ENCODE results near the gene ZFHX3. TPM values are rescaled to one million over a fixed set of nuclear protein-coding genes. Genes with fewer than 3 reads are reported as not detected.
"Not testable (repeated sequence)": the region's sequence is repeated elsewhere in the genome, so short reads cannot be mapped to it uniquely, and the experiment has no call there.

ZFHX3 gene
- total and polyA plus RNA-seq, 2 donors (not counting 3 experiments of a cell fraction or from before 2014, with no cell fraction given), result 3.7 to 18.8 TPM

DNA sequence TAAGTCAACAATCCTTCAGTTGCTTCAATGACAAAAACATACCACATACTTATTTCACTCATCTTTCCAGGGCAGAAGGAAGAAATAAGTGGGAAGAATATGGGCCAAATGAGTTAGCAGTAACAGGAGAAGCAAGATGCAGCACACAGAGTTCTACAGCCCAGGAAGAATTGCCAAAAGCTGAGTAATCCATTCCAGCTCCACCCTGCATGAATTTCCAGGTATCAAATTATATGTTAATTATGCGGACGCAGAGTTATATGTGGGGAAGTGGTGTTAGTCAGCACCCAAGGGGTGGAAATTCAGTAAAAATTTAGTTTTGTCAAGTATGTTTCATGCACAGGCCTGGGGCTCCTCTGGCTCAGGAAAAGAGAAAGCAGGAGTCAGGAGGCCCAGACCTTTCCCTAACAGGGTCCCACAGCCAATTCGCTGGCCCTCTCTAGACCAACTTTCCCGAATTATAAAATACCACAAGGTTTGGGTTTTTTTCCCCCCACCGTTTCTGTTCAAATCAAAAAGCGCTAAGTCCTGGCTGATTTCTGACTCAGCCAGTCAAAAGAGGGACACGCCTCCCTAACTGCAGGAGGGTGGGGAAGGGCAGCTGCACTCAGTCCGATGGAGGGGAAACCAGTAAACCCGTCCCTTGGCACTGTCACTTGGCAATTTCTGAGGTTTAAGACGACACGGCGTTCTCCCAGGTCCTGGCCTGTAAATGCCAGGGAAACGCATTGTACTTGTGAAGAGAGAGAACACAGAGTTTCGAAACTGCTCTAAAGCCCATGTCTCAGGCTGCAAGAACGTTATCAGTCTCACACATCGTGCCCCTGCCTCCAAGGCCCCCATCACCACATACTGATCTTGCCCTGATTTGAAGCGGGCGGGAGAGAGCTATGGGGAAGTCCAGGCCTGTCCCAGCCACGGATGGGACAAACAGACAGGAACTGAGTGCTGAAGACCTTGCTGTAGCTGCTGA lies 58.1 kb downstream of the ZFHX3 start:
- no peaks in the 10 kb centered on the region for H4K20me1 ChIP-seq (replicated peaks; ENCODE audit: control insufficient read depth, extremely low read depth, insufficient read depth, low read length)
- no peak for TF ChIP-seq POLR2AphosphoS5 (IDR thresholded peaks at IDR 0.05; ENCODE audit: insufficient read depth, low read depth, low read length)
- peak; percentile 91 for TF ChIP-seq GATA2 (IDR thresholded peaks at IDR 0.05; ENCODE audit: insufficient read depth, insufficient read length, low read depth, low read length)
- peak; percentile 43 for TF ChIP-seq FOS (IDR thresholded peaks at IDR 0.05; ENCODE audit: borderline replicate concordance, insufficient read depth, low read length)
- H3K36me3 ChIP-seq (ENCODE audit: control insufficient read depth in 2 of 2, extremely low read depth in 1 of 2, insufficient read depth in 2 of 2, low read length in 2 of 2), result no peaks in the 10 kb centered on the region
- no peaks in the 10 kb centered on the region for H3K9me1 ChIP-seq (replicated peaks; ENCODE audit: control insufficient read depth, extremely low read depth, insufficient read depth, low read length)
- dilution Hi-C loops (cut with MboI; ENCODE audit: extremely low pct_ligation_motif_present, low sequenced_read_pairs), result no loop called here
- peak overlapping the region; percentile 0 for H3K9ac ChIP-seq (replicated peaks; ENCODE audit: extremely low read depth, insufficient read depth, low read length)
- no peaks in the 10 kb centered on the region for H3K27me3 ChIP-seq (ENCODE audit: control insufficient read depth in 2 of 2, insufficient read depth in 2 of 2, low read length in 2 of 2)
- H2AFZ ChIP-seq (ENCODE audit: low read depth, low read length), result no peak overlapping the region
- ChIA-PET POLR2A (interaction anchor here (0.6 kb wide), 2 partner anchors 141 to 1448 kb away, joined by 3 read pairs; no protein-coding TSS in a partner anchor), CTCF (interaction anchor here (1.2 to 1.4 kb wide), 2 partner anchors 39 to 157 kb away, joined by 4 read pairs; no protein-coding TSS in a partner anchor)
- H3K27ac ChIP-seq (ENCODE audit: insufficient read depth, low read depth, low read length), result peak overlapping the region; percentile 26
- peaks cover 36% of the 10 kb centered on the region for H3K79me2 ChIP-seq (ENCODE audit: control insufficient read depth, insufficient read depth, low read length)
- H3K4me1 ChIP-seq (ENCODE audit: control insufficient read depth, extremely low read depth, insufficient read depth, low read length), result peaks cover 12% of the 10 kb centered on the region
- no peak overlapping the region for H3K4me3 ChIP-seq (replicated peaks in 1 of 3; ENCODE audit: insufficient read depth in 1 of 3, low read depth in 1 of 3, low read length in 3 of 3)
- FAIRE-seq (no peak), DNase-seq (ENCODE audit: low read depth, low spot score) (peak; percentile 45)
- intact Hi-C loops (cut with micrococcal nuclease), result no loop called here
- no TSS peak for BruUV-seq (replicated peaks)
- peak overlapping the region; percentile 52 for H3K4me2 ChIP-seq (ENCODE audit: insufficient read depth, low read length)
- no peaks in the 10 kb centered on the region for H3K9me3 ChIP-seq (replicated peaks; ENCODE audit: control insufficient read depth, insufficient read depth, low read length)

DNA sequence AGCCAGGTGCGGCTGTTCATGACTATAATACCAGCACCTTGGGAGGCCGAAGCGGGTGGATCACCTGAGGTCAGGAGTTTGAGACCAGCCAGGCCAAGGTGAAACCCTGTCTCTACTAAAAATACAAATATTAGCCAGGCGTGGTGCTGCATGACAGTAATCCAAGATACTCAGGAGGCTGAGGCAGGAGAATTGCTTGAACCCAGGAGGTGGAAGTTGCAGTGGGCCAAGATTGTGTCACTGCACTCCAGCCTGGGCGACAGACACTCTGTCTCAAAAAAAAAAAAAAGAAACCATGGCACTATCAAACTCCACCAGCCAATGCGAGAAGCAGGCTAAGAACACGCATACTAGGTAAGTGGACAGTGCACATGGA lies 58.7 kb downstream of the ZFHX3 start:
- H3K9me1 ChIP-seq (replicated peaks; ENCODE audit: control insufficient read depth, extremely low read depth, insufficient read depth, low read length); BruUV-seq (replicated peaks); POLR2A ChIA-PET; H3K4me3 ChIP-seq (replicated peaks in 1 of 3; ENCODE audit: insufficient read depth in 1 of 3, low read depth in 1 of 3, low read length in 3 of 3); H3K9me3 ChIP-seq (replicated peaks; ENCODE audit: control insufficient read depth, insufficient read depth, low read length); H3K36me3 ChIP-seq (ENCODE audit: control insufficient read depth in 2 of 2, extremely low read depth in 1 of 2, insufficient read depth in 2 of 2, low read length in 2 of 2); H3K27ac ChIP-seq (ENCODE audit: insufficient read depth, low read depth, low read length); FAIRE-seq; DNase-seq (ENCODE audit: low read depth, low spot score); H3K9ac ChIP-seq (replicated peaks; ENCODE audit: extremely low read depth, insufficient read depth, low read length); H2AFZ ChIP-seq (ENCODE audit: low read depth, low read length); H3K27me3 ChIP-seq (ENCODE audit: control insufficient read depth in 2 of 2, insufficient read depth in 2 of 2, low read length in 2 of 2); intact Hi-C loops (cut with micrococcal nuclease); dilution Hi-C loops (cut with MboI; ENCODE audit: extremely low pct_ligation_motif_present, low sequenced_read_pairs); H4K20me1 ChIP-seq (replicated peaks; ENCODE audit: control insufficient read depth, extremely low read depth, insufficient read depth, low read length): not testable (repeated sequence)
- Histone ChIP-seq H3K79me2 (ENCODE audit: control insufficient read depth, insufficient read depth, low read length) (peaks cover 35% of the 10 kb centered on the region), H3K4me2 (ENCODE audit: insufficient read depth, low read length) (peak overlapping the region; percentile 52), H3K4me1 (ENCODE audit: control insufficient read depth, extremely low read depth, insufficient read depth, low read length) (peaks cover 12% of the 10 kb centered on the region)
- CTCF ChIA-PET, result interaction anchor here (1.2 kb wide), 1 partner anchor 156 kb away, joined by 4 read pairs; no protein-coding TSS in a partner anchor

Measured in endothelial cell of umbilical vein (primary cell).